GM13976 (cell line): ENCODE data around the gene SLC26A9.
"Not testable (repeated sequence)": the region's sequence is repeated elsewhere in the genome, so short reads cannot be mapped to it uniquely, and the experiment has no call there.

ENCODE experiments used
- DNase-seq: peaks from one replicate; pipeline ENCODE4 v3.0.0; 2012; ENCODE audit warnings: low spot score
- in situ Hi-C: fragments of 300-500 bp; cut with MboI; formaldehyde crosslinking; loops from one replicate; pipeline ENCODE4 v1.12.0; 2022; ENCODE audit warnings: low sequenced_read_pairs, mixed read lengths, inconsistent platforms; ENCODE audit not compliant: unreplicated experiment
- TF ChIP-seq, protein P1 (sequence below): IDR thresholded peaks from 2 replicates; pipeline ENCODE4 v1.5.1; 2012; ENCODE audit warnings: borderline replicate concordance, mild to moderate bottlenecking; ENCODE audit not compliant: insufficient read depth; ENCODE audit errors: extremely low read depth, missing control alignments, control extremely low read depth

Gene SLC26A9

GRCh38 chr1:205914730-205915129, 28.5 kb downstream of the SLC26A9 start:
- no peak for DNase-seq
- in situ Hi-C loops: loop anchor here (10.0 kb wide), 1 partner anchor 120 kb away; no protein-coding TSS in a partner anchor

DNA sequence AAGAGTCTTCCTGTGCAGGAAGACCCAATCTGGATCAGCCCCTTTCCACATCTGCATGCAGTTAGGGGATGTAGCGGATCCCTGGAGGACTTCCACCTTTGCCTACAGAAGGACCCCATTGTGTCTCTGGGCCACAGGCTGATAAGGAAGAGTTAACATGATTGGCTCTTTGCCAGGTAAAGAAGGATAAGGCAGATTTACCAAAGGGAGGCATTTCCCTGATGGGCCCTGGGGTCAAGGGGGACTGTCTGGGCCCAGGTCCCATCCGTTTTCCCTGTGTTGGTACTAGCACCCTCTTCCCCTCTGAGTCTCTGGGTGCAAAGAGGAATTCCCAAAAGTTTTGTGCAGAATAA, 29.1 kb downstream of the SLC26A9 start:
- no peak for DNase-seq
- TF ChIP-seq, protein P1, sequence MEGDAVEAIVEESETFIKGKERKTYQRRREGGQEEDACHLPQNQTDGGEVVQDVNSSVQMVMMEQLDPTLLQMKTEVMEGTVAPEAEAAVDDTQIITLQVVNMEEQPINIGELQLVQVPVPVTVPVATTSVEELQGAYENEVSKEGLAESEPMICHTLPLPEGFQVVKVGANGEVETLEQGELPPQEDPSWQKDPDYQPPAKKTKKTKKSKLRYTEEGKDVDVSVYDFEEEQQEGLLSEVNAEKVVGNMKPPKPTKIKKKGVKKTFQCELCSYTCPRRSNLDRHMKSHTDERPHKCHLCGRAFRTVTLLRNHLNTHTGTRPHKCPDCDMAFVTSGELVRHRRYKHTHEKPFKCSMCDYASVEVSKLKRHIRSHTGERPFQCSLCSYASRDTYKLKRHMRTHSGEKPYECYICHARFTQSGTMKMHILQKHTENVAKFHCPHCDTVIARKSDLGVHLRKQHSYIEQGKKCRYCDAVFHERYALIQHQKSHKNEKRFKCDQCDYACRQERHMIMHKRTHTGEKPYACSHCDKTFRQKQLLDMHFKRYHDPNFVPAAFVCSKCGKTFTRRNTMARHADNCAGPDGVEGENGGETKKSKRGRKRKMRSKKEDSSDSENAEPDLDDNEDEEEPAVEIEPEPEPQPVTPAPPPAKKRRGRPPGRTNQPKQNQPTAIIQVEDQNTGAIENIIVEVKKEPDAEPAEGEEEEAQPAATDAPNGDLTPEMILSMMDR: no peak
- in situ Hi-C loops: loop anchor here (10.0 kb wide), 1 partner anchor 119 kb away; no protein-coding TSS in a partner anchor

More at GRCh38 chr1:205914730-205915129, 28.5 kb downstream of the SLC26A9 start:
- TF ChIP-seq, protein P1: no peak

GRCh38 chr1:205913451-205914154, 29.7 kb downstream of the SLC26A9 start:
- TF ChIP-seq, protein P1: no peak
- no peak for DNase-seq
- in situ Hi-C loops: loop anchor here (10.0 kb wide), 1 partner anchor 119 kb away; no protein-coding TSS in a partner anchor

DNA sequence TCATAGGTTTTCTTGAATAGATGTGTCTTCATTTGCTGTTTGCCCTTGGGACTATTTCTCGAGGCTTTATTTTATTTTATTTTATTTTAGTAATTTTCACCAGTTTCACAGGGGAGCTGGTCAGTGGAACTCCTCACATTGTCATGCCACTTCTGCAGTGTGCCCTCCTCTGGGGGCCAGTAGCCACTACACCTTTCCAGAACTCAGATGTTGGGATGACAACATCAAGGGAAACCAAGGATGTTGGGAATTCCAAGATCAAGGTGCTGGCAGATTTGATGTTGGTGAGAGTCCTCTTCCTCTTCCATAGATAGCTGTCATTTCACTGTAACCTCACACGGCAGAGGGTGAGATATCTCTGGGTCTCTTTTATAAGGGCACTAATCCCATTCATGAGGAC, 35.5 kb downstream of the SLC26A9 start:
- TF ChIP-seq, protein P1: no peak
- in situ Hi-C loops: no loop called here
- no peak for DNase-seq

- DNase-seq, in situ Hi-C loops: not testable (repeated sequence)
Measured at GRCh38 chr1:205905095-205905494, 38.2 kb downstream of the SLC26A9 start.

DNA sequence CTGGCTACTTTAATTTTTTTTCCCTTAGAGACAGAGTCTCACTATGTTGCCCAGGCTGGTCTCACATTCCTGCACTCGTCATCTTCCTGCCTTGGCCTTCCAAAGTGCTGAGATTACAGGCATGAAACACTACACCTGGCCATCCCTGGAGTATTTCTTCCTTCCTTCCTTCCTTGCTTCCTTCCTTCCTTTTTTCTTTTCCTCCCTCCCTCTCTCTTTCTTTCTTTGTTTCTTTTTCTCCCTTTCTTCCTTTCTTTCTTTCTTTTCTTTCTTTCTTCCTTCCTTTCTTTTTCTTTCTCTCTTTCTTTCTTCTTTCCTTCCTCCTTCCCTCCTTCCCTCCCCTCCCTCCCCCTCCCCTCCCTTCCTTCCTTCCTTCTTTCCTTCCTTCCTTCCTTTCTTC, 46.9 kb downstream of the SLC26A9 start:
- in situ Hi-C loops: no loop called here
- TF ChIP-seq, protein P1: no peak

DNA sequence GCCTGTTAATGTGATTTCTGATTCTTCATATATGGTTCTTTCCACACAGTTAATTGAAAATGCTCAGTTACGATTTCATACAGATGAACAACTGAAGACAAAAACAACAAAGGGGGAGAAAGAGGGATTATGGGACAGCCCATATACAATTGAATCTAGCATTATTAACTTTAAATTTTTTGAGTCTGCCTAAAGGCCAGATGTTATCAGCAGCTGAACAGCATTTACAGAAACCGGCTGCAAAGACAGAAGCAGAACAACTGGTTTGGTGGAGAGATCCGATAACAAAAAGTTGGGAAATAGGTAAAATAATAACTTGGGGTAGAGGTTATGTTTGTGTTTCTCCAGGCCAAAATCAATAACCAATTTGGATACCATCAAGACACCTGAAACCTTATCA, 49.1 kb downstream of the SLC26A9 start:
- DNase-seq, in situ Hi-C loops: not testable (repeated sequence)

More for the DNA sequence above, 46.9 kb downstream of the SLC26A9 start:
- no peak for DNase-seq

GRCh38 chr1:205892175-205892574, 51.1 kb downstream of the SLC26A9 start:
- DNase-seq, in situ Hi-C loops: not testable (repeated sequence)

DNA sequence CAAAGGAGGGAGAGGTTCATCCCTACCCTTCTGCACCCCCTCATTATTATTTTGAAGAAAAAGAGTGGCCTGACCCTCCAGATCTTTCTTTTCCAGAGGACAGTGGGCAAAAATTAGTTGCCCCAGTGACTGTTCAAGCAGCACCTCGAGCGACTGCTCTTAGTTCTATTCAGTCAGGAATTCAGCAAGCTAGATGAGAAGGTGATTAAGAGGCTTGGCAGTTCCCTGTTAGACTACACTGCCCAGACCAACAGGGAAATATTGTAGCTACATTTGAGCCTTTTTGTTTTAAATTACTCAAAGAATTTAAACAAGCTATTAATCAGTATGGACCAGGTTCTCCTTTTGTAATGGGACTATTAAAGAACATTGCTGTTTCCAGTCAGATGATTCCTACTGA, 51.8 kb downstream of the SLC26A9 start:
- DNase-seq, in situ Hi-C loops: not testable (repeated sequence)

GRCh38 chr1:205890631-205891030, 52.6 kb downstream of the SLC26A9 start:
- in situ Hi-C loops, DNase-seq: not testable (repeated sequence)

GRCh38 chr1:205889706-205890105, 53.5 kb downstream of the SLC26A9 start:
- DNase-seq, in situ Hi-C loops: not testable (repeated sequence)

GRCh38 chr1:205889006-205889405, 54.2 kb downstream of the SLC26A9 start:
- DNase-seq, in situ Hi-C loops: not testable (repeated sequence)
